ENCODE results near the gene ALK. TPM values are rescaled to one million over a fixed set of nuclear protein-coding genes. Genes with fewer than 3 reads are reported as not detected.

The ALK gene
- total RNA-seq, 4 donors from 2014 or later, result 0.88 to 1.3 (median 1.3) TPM; not detected in 1

DNA sequence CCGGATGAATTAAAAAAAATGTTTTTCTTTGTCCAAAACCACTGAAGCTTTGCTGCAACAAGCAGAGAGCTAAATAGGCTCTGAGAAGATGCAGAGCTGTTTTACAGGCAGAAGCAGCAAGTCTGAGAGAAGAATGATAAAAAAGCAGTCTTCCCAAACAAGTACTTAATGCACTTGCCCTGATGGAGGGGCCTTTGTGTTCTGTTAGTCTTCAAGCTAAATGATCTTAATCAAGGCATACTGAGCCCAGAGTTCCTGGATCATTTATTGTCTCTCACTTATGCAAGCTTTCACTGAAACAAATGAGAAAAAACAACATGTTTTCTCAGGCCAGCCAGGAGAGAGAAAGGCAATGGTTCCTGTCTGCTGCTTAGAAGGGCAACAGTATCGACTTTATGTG is 653.7 kb downstream of the ALK start:
- Histone ChIP-seq H3K36me3 (no peaks in the 10 kb centered on the region), H3K9me3 (no peaks in the 10 kb centered on the region), H3K4me3 (no peak overlapping the region), H3K27me3 (no peaks in the 10 kb centered on the region), H3K27ac (no peak overlapping the region), H3K4me1 (no peaks in the 10 kb centered on the region)
- no peak for DNase-seq
- TF ChIP-seq POLR2A (IDR thresholded peaks at IDR 0.05), result no peak
- TF ChIP-seq, protein P1, sequence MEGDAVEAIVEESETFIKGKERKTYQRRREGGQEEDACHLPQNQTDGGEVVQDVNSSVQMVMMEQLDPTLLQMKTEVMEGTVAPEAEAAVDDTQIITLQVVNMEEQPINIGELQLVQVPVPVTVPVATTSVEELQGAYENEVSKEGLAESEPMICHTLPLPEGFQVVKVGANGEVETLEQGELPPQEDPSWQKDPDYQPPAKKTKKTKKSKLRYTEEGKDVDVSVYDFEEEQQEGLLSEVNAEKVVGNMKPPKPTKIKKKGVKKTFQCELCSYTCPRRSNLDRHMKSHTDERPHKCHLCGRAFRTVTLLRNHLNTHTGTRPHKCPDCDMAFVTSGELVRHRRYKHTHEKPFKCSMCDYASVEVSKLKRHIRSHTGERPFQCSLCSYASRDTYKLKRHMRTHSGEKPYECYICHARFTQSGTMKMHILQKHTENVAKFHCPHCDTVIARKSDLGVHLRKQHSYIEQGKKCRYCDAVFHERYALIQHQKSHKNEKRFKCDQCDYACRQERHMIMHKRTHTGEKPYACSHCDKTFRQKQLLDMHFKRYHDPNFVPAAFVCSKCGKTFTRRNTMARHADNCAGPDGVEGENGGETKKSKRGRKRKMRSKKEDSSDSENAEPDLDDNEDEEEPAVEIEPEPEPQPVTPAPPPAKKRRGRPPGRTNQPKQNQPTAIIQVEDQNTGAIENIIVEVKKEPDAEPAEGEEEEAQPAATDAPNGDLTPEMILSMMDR (IDR thresholded peaks at IDR 0.05), result no peak

- Histone ChIP-seq H3K4me3 (no peak overlapping the region), H3K36me3 (no peaks in the 10 kb centered on the region), H3K27me3 (no peaks in the 10 kb centered on the region), H3K27ac (no peak overlapping the region), H3K9me3 (no peaks in the 10 kb centered on the region), H3K4me1 (no peaks in the 10 kb centered on the region)
- peak in 1 of 3 donors; percentile 17 for DNase-seq
- no peak for TF ChIP-seq POLR2A (IDR thresholded peaks at IDR 0.05)
- TF ChIP-seq, protein P1 (IDR thresholded peaks at IDR 0.05), result no peak
Measured at GRCh38 chr2:29263886-29264285, 657.5 kb downstream of the ALK start.

- Histone ChIP-seq H3K27me3 (no peaks in the 10 kb centered on the region), H3K9me3 (no peaks in the 10 kb centered on the region), H3K4me3 (no peak overlapping the region), H3K36me3 (no peaks in the 10 kb centered on the region), H3K27ac (no peak overlapping the region), H3K4me1 (no peaks in the 10 kb centered on the region)
- TF ChIP-seq, protein P1 (IDR thresholded peaks at IDR 0.05), result no peak
- no peak for TF ChIP-seq POLR2A (IDR thresholded peaks at IDR 0.05)
- peak in 1 of 3 donors; percentile 17 for DNase-seq
Measured at GRCh38 chr2:29262681-29263260, 658.6 kb downstream of the ALK start.

DNA sequence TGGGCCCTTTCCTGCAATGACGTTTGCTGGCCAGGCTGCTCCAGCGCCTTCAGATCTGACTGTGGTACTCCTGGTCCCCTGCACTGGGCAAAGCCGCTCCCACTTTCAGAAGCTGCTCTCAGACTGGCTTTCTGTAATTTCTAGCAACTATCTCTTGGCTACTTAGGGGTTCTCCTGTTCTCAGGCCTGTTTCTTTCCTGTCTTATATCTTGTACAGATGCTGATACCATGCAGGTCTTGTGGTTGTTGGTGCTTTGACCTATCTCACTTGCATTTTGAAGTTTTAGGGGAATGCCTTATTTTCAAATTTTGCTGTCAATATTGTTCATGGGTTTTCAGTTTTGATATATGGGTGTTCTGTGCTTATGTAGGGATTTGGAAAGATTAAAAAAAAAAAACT is 660.4 kb downstream of the ALK start:
- Histone ChIP-seq H3K36me3 (no peaks in the 10 kb centered on the region), H3K27me3 (no peaks in the 10 kb centered on the region), H3K4me1 (no peaks in the 10 kb centered on the region), H3K27ac (no peak overlapping the region), H3K9me3 (no peaks in the 10 kb centered on the region), H3K4me3 (no peak overlapping the region)
- TF ChIP-seq, protein P1 (IDR thresholded peaks at IDR 0.05), result no peak
- no peak for TF ChIP-seq POLR2A (IDR thresholded peaks at IDR 0.05)
- DNase-seq, result no peak

DNA sequence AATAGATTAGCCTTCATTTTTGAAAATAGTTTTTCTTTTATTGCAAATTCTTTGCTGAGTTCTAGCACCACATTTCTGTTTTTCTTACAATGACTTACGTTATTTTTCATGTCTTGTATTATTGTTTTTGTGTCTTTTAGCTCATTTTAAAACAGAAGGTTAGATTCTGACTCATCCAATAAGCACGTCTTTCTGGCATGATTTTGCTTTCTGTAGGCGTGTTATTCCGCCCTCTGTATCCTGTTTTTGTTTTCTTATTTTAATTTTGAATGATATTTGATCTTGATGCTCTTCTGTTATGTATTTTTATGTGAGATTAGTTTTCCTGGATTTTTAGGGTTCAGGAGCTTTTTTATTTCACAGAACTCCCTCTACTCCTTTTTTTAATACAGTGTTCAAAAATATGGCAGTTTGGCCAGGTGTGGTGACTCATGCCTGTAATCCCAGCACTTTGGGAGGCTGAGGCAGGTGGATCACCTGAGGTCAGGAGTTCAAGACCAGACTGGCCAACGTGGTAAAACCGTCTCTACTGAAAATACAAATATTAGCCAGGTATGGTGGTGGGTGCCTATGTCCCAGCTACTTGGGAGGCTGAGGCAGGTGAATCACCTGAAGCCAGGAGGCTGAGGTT is 661.1 kb downstream of the ALK start:
- no peaks in the 10 kb centered on the region for H3K9me3 ChIP-seq
- no peak for DNase-seq
- H3K27ac ChIP-seq, result no peak overlapping the region
- H3K36me3 ChIP-seq, result no peaks in the 10 kb centered on the region
- no peaks in the 10 kb centered on the region for H3K4me1 ChIP-seq
- TF ChIP-seq POLR2A (IDR thresholded peaks at IDR 0.05), result no peak
- TF ChIP-seq, protein P1 (IDR thresholded peaks at IDR 0.05), result no peak
- H3K4me3 ChIP-seq, result no peak overlapping the region
- H3K27me3 ChIP-seq, result no peaks in the 10 kb centered on the region

All from Peyer's patch (tissue), 4 donors.